Panc1 (cell line): ENCODE measurements around the gene FAF1. TPM values are rescaled to one million over a fixed set of nuclear protein-coding genes. Genes with fewer than 3 reads are reported as not detected.
A peak's percentile ranks its signal among the peaks of the same experiment; 100 is the strongest.

Experiments
- ATAC-seq: fragments of 200-7000 bp; cut with Tn5 transposase; 2 replicates; pipeline ENCODE4 v1.9.1; 2020; ENCODE audit warnings: mild to moderate bottlenecking, moderate library complexity
- BruUV-seq: library from RNA; stranded (reverse); fragments of 400-500 nt; replicated peaks from 2 replicates; lab custom pipeline; 2021; lab: Mats Ljungman, UMichigan
- CTCF ChIA-PET: fragments of 300-600 bp; sonication (Branson Sonifier 250); formaldehyde crosslinking; loops from one replicate; lab custom pipeline; 2022; ENCODE audit warnings: antibody characterized with exemption; lab: Charles Lee
- POLR2A ChIA-PET: fragments of 300-600 bp; sonication (Branson Sonifier 250); formaldehyde crosslinking; loops from one replicate; lab custom pipeline; 2022; ENCODE audit warnings: antibody characterized with exemption; lab: Charles Lee
- DNase-seq: peaks from one replicate; pipeline ENCODE4 v3.0.0-alpha.2; 2010; ENCODE audit warnings: low read depth, low spot score
- H3K27ac ChIP-seq: 2 replicates; pipeline ENCODE4 v1.5.1; 2011; ENCODE audit warnings: mild to moderate bottlenecking, low read length, inconsistent platforms
- H3K27me3 ChIP-seq: fragments of 200-500 bp; sonication (Bioruptor generic); 2 replicates; pipeline ENCODE4 v1.6.0; 2014; ENCODE audit warnings: low read length, inconsistent platforms; ENCODE audit not compliant: control insufficient read depth, insufficient read depth
- H3K36me3 ChIP-seq: fragments of 200-500 bp; sonication (Bioruptor generic); 2 replicates; pipeline ENCODE4 v1.5.1; 2014; ENCODE audit warnings: inconsistent platforms, mild to moderate bottlenecking, low read length, moderate library complexity; ENCODE audit not compliant: control insufficient read depth, insufficient read depth
- H3K4me1 ChIP-seq: 2 replicates; pipeline ENCODE4 v1.5.1; 2011; ENCODE audit warnings: inconsistent platforms, mild to moderate bottlenecking, low read length, moderate library complexity; ENCODE audit not compliant: control insufficient read depth, insufficient read depth
- H3K4me3 ChIP-seq, 2 experiments: 2 replicates each; pipeline ENCODE4 v1.5.1; 2011 to 2012; ENCODE audit warnings: low read depth in 2 of 2, low read length in 2 of 2, mild to moderate bottlenecking in 2 of 2, inconsistent platforms in 1 of 2, moderate library complexity in 1 of 2
- H3K9me3 ChIP-seq: fragments of 200-500 bp; sonication (Bioruptor generic); 2 replicates; pipeline ENCODE4 v1.5.1; 2014; ENCODE audit warnings: low read depth, mild to moderate bottlenecking, inconsistent platforms, low read length, moderate library complexity; ENCODE audit not compliant: control insufficient read depth, insufficient read depth
- POLR2AphosphoS5 ChIP-seq: IDR thresholded peaks from 2 replicates; pipeline ENCODE4 v1.6.1; 2012; ENCODE audit warnings: mild to moderate bottlenecking, low read depth, low read length, moderate library complexity
- SIN3A ChIP-seq: IDR thresholded peaks from 2 replicates; pipeline ENCODE4 v1.6.1; 2012; ENCODE audit warnings: low read depth, mild to moderate bottlenecking, low read length, moderate library complexity, borderline replicate concordance; ENCODE audit not compliant: insufficient read depth
- TCF7L2 ChIP-seq: IDR thresholded peaks from 2 replicates; pipeline ENCODE4 v1.6.1; 2011; ENCODE audit warnings: mild to moderate bottlenecking, low read depth, low read length, inconsistent platforms
- in situ Hi-C: cut with HindIII; loops from 2 replicates; pipeline ENCODE4 v1.10.0; 2016; ENCODE audit warnings: low sequenced_read_pairs, low pct_unique_long_range_greater_than_20kb
- intact Hi-C: fragments of 100-400 bp; cut with micrococcal nuclease; formaldehyde crosslinking; loops from one replicate; pipeline ENCODE4 v1.10.0; 2022; ENCODE audit not compliant: unreplicated experiment
- total RNA-seq: library from RNA; stranded (reverse); gene quantifications from one replicate; pipeline ENCODE4 v1.2.1, GENCODE V29; 2021; ENCODE audit not compliant: unreplicated experiment
- TF ChIP-seq, protein P1 (sequence below): fragments of 450-650 bp; IDR thresholded peaks from 2 replicates; pipeline ENCODE4 v1.5.1; 2017; ENCODE audit warnings: mild to moderate bottlenecking
- TF ChIP-seq, protein P2 (sequence below), 2 experiments: IDR thresholded peaks; 2 replicates each; pipeline ENCODE4 v1.6.1; 2011 to 2012; ENCODE audit warnings: low read depth in 2 of 2, control low read depth in 1 of 2, low read length in 1 of 2, mild to moderate bottlenecking in 1 of 2, moderate library complexity in 1 of 2; ENCODE audit not compliant: insufficient read depth in 1 of 2

The FAF1 gene
- total RNA-seq, 1 experiment from 2014 or later = 101 TPM

DNA sequence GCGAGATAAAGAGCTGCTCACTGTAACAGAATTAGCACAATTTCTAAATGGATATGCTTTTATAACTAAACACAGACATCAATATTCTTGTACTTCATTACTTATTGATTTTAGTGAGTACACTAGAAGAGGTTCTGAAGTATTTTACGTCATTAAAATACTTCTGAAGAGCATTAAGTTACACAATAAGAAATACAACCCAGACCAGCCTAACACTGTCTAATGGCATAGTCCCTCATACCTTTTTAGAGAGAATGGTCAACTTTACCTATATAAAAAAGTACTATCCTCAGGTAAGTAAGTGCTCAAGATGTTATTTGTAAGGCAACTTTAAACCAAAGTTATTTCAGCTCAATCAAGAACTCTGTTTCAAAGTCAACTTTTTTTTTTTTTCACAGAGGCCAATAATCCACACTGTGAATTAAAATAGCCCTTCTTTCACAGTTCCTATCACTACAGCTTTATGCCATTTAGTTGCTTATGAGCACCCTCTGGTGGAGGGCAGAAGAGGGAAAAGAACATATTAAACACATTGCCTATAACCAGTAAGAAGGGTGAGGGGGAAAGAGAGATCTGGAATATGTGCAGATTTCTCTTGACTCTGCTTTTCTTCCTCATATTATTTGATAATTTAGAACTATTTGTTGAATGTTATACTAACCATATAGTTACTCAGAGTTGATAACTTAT, 354.7 kb downstream of the FAF1 start:
- ATAC-seq (peak; percentile 83), DNase-seq (peak; percentile 41)
- BruUV-seq = no TSS peak
- CTCF ChIA-PET = interaction anchor here (0.6 to 1.1 kb wide), 3 partner anchors 32 to 237 kb away, joined by 3 to 4 read pairs (median 3); no protein-coding TSS in a partner anchor
- Histone ChIP-seq H3K36me3 (no peaks in the 10 kb centered on the region), H3K27ac (no peak overlapping the region), H3K9me3 (no peaks in the 10 kb centered on the region), H3K4me3 (no peak overlapping the region), H3K4me1 (peaks cover 17% of the 10 kb centered on the region; the same call in 1 of the 2 replicates), H3K27me3 (no peaks in the 10 kb centered on the region)
- in situ Hi-C loops (no loop called here), intact Hi-C loops (loop anchor here (1.0 kb wide), 1 partner anchor 237 kb away; no protein-coding TSS in a partner anchor)
- no peak for TF ChIP-seq POLR2AphosphoS5
- TF ChIP-seq, protein P1, sequence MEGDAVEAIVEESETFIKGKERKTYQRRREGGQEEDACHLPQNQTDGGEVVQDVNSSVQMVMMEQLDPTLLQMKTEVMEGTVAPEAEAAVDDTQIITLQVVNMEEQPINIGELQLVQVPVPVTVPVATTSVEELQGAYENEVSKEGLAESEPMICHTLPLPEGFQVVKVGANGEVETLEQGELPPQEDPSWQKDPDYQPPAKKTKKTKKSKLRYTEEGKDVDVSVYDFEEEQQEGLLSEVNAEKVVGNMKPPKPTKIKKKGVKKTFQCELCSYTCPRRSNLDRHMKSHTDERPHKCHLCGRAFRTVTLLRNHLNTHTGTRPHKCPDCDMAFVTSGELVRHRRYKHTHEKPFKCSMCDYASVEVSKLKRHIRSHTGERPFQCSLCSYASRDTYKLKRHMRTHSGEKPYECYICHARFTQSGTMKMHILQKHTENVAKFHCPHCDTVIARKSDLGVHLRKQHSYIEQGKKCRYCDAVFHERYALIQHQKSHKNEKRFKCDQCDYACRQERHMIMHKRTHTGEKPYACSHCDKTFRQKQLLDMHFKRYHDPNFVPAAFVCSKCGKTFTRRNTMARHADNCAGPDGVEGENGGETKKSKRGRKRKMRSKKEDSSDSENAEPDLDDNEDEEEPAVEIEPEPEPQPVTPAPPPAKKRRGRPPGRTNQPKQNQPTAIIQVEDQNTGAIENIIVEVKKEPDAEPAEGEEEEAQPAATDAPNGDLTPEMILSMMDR = peak; percentile 64; the same call in 1 of the 2 replicates
- POLR2A ChIA-PET = interaction anchor here (0.6 kb wide), 1 partner anchor 102 kb away, joined by 10 read pairs; no protein-coding TSS in a partner anchor

DNA sequence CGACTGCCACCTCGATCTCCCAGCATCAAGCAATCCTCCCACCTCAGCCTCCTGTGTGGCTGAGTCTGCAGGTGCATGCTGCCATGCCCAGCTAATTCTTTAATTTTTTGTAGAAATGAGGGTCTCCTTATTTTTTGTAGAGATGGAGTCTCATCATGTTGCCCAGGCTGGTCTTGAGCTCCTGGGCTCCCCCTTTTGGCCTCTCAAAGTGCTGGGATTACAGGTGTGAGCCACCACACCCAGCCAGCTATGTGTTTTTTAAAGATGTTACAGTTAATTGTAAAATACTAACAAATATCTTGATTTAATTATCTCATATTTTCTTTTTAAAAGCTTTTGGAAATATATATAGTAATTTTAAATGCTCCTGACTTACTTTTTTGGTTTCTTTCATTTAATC, 355.5 kb downstream of the FAF1 start:
- intact Hi-C loops = no loop called here
- no peaks in the 10 kb centered on the region for H3K36me3 ChIP-seq
- H3K4me3 ChIP-seq = no peak overlapping the region
- DNase-seq = no peak
- no peaks in the 10 kb centered on the region for H3K9me3 ChIP-seq
- TF ChIP-seq TCF7L2 (no peak), SIN3A (no peak)
- TF ChIP-seq, protein P1 = peak; percentile 44
- POLR2A ChIA-PET = no interaction called here
- CTCF ChIA-PET = no interaction called here
- no TSS peak for BruUV-seq
- no peak for ATAC-seq
- in situ Hi-C loops = no loop called here
- peaks cover 17% of the 10 kb centered on the region; the same call in 1 of the 2 replicates for H3K4me1 ChIP-seq
- H3K27ac ChIP-seq = no peak overlapping the region
- H3K27me3 ChIP-seq = no peaks in the 10 kb centered on the region

DNA sequence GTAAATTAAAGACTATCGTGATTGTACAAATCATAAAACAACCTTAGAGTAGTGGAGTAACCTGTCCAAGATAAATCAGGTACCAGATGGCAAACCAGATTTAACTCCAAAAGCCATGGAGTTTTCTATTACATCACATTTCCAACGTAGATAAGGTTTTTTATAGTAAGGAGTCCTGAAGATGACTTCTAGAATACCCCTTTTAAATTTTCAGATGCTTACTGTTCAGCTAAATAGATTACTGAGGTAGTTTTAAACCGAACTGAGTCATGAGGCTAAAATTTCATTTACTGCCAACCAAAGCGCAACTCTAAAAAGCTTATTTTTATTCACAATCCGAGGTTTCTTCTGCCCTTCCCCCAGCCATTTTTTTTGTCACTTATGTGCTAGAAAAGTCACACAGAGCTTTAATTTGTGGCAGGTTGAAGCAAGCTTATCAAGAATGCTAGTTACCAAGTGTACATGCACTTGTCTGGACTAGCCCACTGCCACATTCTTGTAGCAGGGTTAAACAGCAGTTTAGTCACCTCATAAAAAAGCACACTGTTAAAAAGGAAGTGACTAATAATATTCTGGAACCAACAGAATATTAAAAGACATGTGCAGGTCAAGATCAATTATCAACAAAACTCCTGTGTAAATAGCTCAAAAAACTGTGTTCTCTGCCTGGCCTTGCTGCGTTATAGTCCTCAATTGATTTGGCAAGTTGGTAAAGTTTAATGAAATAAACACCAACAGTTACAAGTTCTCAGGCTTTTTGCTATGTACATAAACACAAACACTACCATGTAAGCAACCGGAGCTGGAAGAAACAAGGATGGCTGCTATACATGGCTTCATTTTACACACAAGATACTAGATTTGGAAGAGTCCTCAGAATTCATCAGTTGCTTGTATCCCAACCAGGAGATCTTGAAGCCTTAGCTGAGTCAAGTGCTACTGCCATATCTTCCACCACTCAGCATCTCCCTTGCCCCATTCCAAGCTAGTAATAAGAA, 356.5 kb downstream of the FAF1 start:
- TF ChIP-seq TCF7L2 (no peak), POLR2AphosphoS5 (no peak), SIN3A (no peak)
- TF ChIP-seq, protein P2, sequence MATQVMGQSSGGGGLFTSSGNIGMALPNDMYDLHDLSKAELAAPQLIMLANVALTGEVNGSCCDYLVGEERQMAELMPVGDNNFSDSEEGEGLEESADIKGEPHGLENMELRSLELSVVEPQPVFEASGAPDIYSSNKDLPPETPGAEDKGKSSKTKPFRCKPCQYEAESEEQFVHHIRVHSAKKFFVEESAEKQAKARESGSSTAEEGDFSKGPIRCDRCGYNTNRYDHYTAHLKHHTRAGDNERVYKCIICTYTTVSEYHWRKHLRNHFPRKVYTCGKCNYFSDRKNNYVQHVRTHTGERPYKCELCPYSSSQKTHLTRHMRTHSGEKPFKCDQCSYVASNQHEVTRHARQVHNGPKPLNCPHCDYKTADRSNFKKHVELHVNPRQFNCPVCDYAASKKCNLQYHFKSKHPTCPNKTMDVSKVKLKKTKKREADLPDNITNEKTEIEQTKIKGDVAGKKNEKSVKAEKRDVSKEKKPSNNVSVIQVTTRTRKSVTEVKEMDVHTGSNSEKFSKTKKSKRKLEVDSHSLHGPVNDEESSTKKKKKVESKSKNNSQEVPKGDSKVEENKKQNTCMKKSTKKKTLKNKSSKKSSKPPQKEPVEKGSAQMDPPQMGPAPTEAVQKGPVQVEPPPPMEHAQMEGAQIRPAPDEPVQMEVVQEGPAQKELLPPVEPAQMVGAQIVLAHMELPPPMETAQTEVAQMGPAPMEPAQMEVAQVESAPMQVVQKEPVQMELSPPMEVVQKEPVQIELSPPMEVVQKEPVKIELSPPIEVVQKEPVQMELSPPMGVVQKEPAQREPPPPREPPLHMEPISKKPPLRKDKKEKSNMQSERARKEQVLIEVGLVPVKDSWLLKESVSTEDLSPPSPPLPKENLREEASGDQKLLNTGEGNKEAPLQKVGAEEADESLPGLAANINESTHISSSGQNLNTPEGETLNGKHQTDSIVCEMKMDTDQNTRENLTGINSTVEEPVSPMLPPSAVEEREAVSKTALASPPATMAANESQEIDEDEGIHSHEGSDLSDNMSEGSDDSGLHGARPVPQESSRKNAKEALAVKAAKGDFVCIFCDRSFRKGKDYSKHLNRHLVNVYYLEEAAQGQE (IDR thresholded peaks at IDR 0.05; ENCODE audit: insufficient read depth in 1 of 2, low read depth in 2 of 2, low read length in 1 of 2) = no peak
- TF ChIP-seq, protein P1 = no peak
- ChIA-PET CTCF (interaction anchor here (0.7 kb wide), 1 partner anchor 235 kb away, joined by 3 read pairs; no protein-coding TSS in a partner anchor), POLR2A (no interaction called here)
- in situ Hi-C loops = no loop called here
- intact Hi-C loops = no loop called here
- H3K27ac ChIP-seq = peak overlapping the region; percentile 44
- ATAC-seq (peak; percentile 87), DNase-seq (peak; percentile 66)
- BruUV-seq = no TSS peak
- H3K9me3 ChIP-seq = no peaks in the 10 kb centered on the region
- H3K27me3 ChIP-seq = no peaks in the 10 kb centered on the region
- no peak overlapping the region for H3K4me3 ChIP-seq
- no peaks in the 10 kb centered on the region for H3K36me3 ChIP-seq
- peaks cover 17% of the 10 kb centered on the region; the same call in 1 of the 2 replicates for H3K4me1 ChIP-seq
